HCT116 (cell line): ENCODE measurements around the gene DHRS7B. TPM values are rescaled to one million over a fixed set of nuclear protein-coding genes. Genes with fewer than 3 reads are reported as not detected.

ENCODE experiments used
- ATAC-seq: fragments of 200-7000 bp; cut with Tn5 transposase; 2 replicates; pipeline ENCODE4 v1.9.1; 2020; ENCODE audit warnings: mild to moderate bottlenecking, moderate library complexity
- BruUV-seq: library from RNA; stranded (reverse); fragments of 400-500 nt; replicated peaks from 2 replicates; lab custom pipeline; 2021; lab: Mats Ljungman, UMichigan
- CTCF ChIA-PET: fragments of 300-600 bp; sonication (Branson Sonifier 250); formaldehyde crosslinking; loops from one replicate; lab custom pipeline; 2021; ENCODE audit warnings: antibody characterized with exemption; lab: Charles Lee
- POLR2A ChIA-PET: fragments of 300-600, 350-600 bp; sonication (Branson Sonifier 250); formaldehyde crosslinking; loops from one replicate; lab custom pipeline; 2021; ENCODE audit warnings: antibody characterized with exemption; lab: Charles Lee
- RAD21 ChIA-PET, 2 experiments: fragments of 300-600 bp; sonication (Branson Sonifier 250); formaldehyde crosslinking; loops; one replicate each; lab custom pipeline; 2023; ENCODE audit warnings: low total read pairs in 2 of 2; ENCODE audit not compliant: uncharacterized antibody in 2 of 2, unreplicated experiment in 2 of 2, low non-redundant PET in 1 of 2; lab: Charles Lee
- DNase-seq: peaks from one replicate; pipeline ENCODE4 v3.0.0-alpha.2; 2010; ENCODE audit warnings: low read depth, low spot score
- H2AFZ ChIP-seq: fragments of 200-600 bp; shearing (Covaris generic), sonication (generic); 2 replicates; pipeline ENCODE4 v1.6.1; 2017; ENCODE audit warnings: low read depth, mixed run types, mixed read lengths, antibody characterized with exemption, low read length; ENCODE audit not compliant: poor library complexity, severe bottlenecking
- H3K27ac ChIP-seq: 2 replicates; pipeline ENCODE4 v1.5.1; 2012; ENCODE audit warnings: low read depth, low read length
- H3K27me3 ChIP-seq: fragments of 200-600 bp; sonication (generic); 2 replicates; pipeline ENCODE4 v1.6.1; 2016; ENCODE audit warnings: mixed run types, low read length, mixed read lengths; ENCODE audit not compliant: insufficient read depth
- H3K36me3 ChIP-seq, 2 experiments: fragments of 200-500 bp in 1 of 2; fragments of 200-600 bp in 1 of 2; sonication (Bioruptor generic) in 1 of 2; sonication (generic) in 1 of 2; 2 replicates each; pipeline versions ENCODE4 v1.5.1 to v1.6.1; 2014 to 2016; ENCODE audit warnings: low read length in 2 of 2, inconsistent platforms in 1 of 2, mixed read lengths in 1 of 2, mixed run types in 1 of 2; ENCODE audit not compliant: insufficient read depth in 2 of 2, control insufficient read depth in 1 of 2
- H3K4me1 ChIP-seq, 2 experiments: fragments of 200-600 bp in 1 of 2; sonication (generic) in 1 of 2; 2 replicates each; pipeline versions ENCODE4 v1.5.1 to v1.6.1; 2012 to 2017; ENCODE audit warnings: low read length in 2 of 2, inconsistent platforms in 1 of 2, mild to moderate bottlenecking in 1 of 2, mixed read lengths in 1 of 2, mixed run types in 1 of 2, moderate library complexity in 1 of 2; ENCODE audit not compliant: insufficient read depth in 2 of 2, control insufficient read depth in 1 of 2
- H3K4me2 ChIP-seq: fragments of 200-600 bp; sonication (generic); 2 replicates; pipeline ENCODE4 v1.6.1; 2017; ENCODE audit warnings: mixed run types, low read length, mixed read lengths
- H3K4me3 ChIP-seq, 2 experiments: fragments of 200-600 bp in 1 of 2; sonication (generic) in 1 of 2; replicated peaks in 1 of 2; 2 replicates each; pipeline ENCODE4 v1.5.1; 2011 to 2016; ENCODE audit warnings: low read length in 2 of 2, control low read depth in 1 of 2, low read depth in 1 of 2, mild to moderate bottlenecking in 1 of 2, mixed read lengths in 1 of 2, mixed run types in 1 of 2
- H3K79me2 ChIP-seq: fragments of 200-600 bp; sonication (generic); 2 replicates; pipeline ENCODE4 v1.6.1; 2017; ENCODE audit warnings: mild to moderate bottlenecking, mixed run types, low read length, moderate library complexity, mixed read lengths; ENCODE audit not compliant: insufficient read depth
- H3K9ac ChIP-seq: fragments of 200-600 bp; sonication (generic); 2 replicates; pipeline ENCODE4 v1.6.1; 2016; ENCODE audit warnings: low read length, mixed read lengths
- H3K9me2 ChIP-seq: fragments of 200-600 bp; sonication (generic), shearing (Covaris generic); 2 replicates; pipeline ENCODE4 v1.6.1; 2017; ENCODE audit warnings: mixed run types, mild to moderate bottlenecking, moderate library complexity; ENCODE audit not compliant: insufficient read depth
- H3K9me3 ChIP-seq, 2 experiments: fragments of 200-500 bp in 1 of 2; fragments of 200-600 bp in 1 of 2; sonication (Bioruptor generic) in 1 of 2; sonication (generic) in 1 of 2; 2 replicates each; pipeline ENCODE4 v1.6.1; 2014 to 2017; ENCODE audit warnings: low read length in 2 of 2, mixed read lengths in 2 of 2, inconsistent platforms in 1 of 2, low read depth in 1 of 2, mild to moderate bottlenecking in 1 of 2, mixed run types in 1 of 2, moderate library complexity in 1 of 2; ENCODE audit not compliant: control insufficient read depth in 1 of 2, insufficient read depth in 1 of 2
- H4K20me1 ChIP-seq: fragments of 200-600 bp; sonication (generic), shearing (Covaris generic); 2 replicates; pipeline ENCODE4 v1.6.1; 2017; ENCODE audit warnings: mixed run types, mild to moderate bottlenecking, moderate library complexity; ENCODE audit not compliant: insufficient read depth
- CBX3 ChIP-seq: IDR thresholded peaks from 2 replicates; pipeline ENCODE4 v1.6.1; 2012; ENCODE audit warnings: low read depth
- CEBPB ChIP-seq: IDR thresholded peaks from 2 replicates; pipeline ENCODE4 v1.6.1; 2012; ENCODE audit warnings: low read depth
- EZH2 ChIP-seq: fragments of 200-600 bp; sonication (generic); IDR thresholded peaks from 2 replicates; pipeline ENCODE4 v1.6.1; 2017; ENCODE audit warnings: antibody characterized with exemption, mixed run types
- EZH2phosphoT487 ChIP-seq: fragments of 200-600 bp; IDR thresholded peaks from 2 replicates; pipeline ENCODE4 v1.6.1; 2018; ENCODE audit warnings: antibody characterized with exemption, borderline replicate concordance
- JUND ChIP-seq: IDR thresholded peaks from 2 replicates; pipeline ENCODE4 v1.6.1; 2012
- POLR2A ChIP-seq: IDR thresholded peaks from 2 replicates; pipeline ENCODE4 v1.7.0; 2011; ENCODE audit warnings: borderline replicate concordance; ENCODE audit not compliant: insufficient read depth, insufficient read length; ENCODE audit errors: extremely low read depth
- POLR2AphosphoS5 ChIP-seq: IDR thresholded peaks from 2 replicates; pipeline ENCODE4 v1.6.1; 2011; ENCODE audit warnings: mild to moderate bottlenecking, low read depth, low read length, moderate library complexity
- SIN3A ChIP-seq: IDR thresholded peaks from 2 replicates; pipeline ENCODE4 v1.6.1; 2012; ENCODE audit warnings: low read depth
- SP1 ChIP-seq: IDR thresholded peaks from 2 replicates; pipeline ENCODE4 v1.6.1; 2012; ENCODE audit warnings: low read depth
- SRF ChIP-seq: IDR thresholded peaks from 2 replicates; pipeline ENCODE4 v1.6.1; 2012; ENCODE audit warnings: low read depth
- TCF7L2 ChIP-seq: IDR thresholded peaks from 2 replicates; pipeline ENCODE4 v1.7.0; 2011; ENCODE audit warnings: borderline replicate concordance, inconsistent platforms; ENCODE audit not compliant: insufficient read depth, insufficient read length; ENCODE audit errors: extremely low read depth
- YY1 ChIP-seq: IDR thresholded peaks from 2 replicates; pipeline ENCODE4 v1.6.1; 2011; ENCODE audit warnings: low read length, low read depth, moderate library complexity, mild to moderate bottlenecking; ENCODE audit not compliant: insufficient replicate concordance; ENCODE audit errors: extremely low read depth
- ZFX ChIP-seq: fragments of 450-650 bp; IDR thresholded peaks from 2 replicates; pipeline ENCODE4 v1.6.1; 2017
- ZNF274 ChIP-seq: fragments of 200-500 bp; sonication (Bioruptor generic); IDR thresholded peaks from 2 replicates; pipeline ENCODE4 v1.6.1; 2014; ENCODE audit warnings: mild to moderate bottlenecking, low read depth, low read length, inconsistent platforms
- intact Hi-C: fragments of 100-400 bp; cut with micrococcal nuclease; formaldehyde crosslinking; loops from 2 replicates; pipeline ENCODE4 v1.10.0; 2022
- total RNA-seq: library from RNA; stranded (reverse); gene quantifications from one replicate; pipeline ENCODE4 v1.2.1, GENCODE V29; 2021; ENCODE audit not compliant: unreplicated experiment
- TF ChIP-seq, protein P1 (sequence below), 3 experiments: fragments of 200-600 bp in 1 of 3; sonication (generic) in 1 of 3; IDR thresholded peaks in 2 of 3; conservative IDR thresholded peaks in 1 of 3; 2 replicates each; pipeline ENCODE4 v1.5.1; 2012 to 2017; ENCODE audit warnings: low read depth in 2 of 3, low read length in 2 of 3, antibody characterized with exemption in 1 of 3, borderline replicate concordance in 1 of 3, control low read depth in 1 of 3, mild to moderate bottlenecking in 1 of 3, mixed read lengths in 1 of 3, mixed run types in 1 of 3, moderate library complexity in 1 of 3; ENCODE audit not compliant: insufficient read depth in 1 of 3
- TF ChIP-seq, protein P2 (sequence below): IDR thresholded peaks from 2 replicates; pipeline ENCODE4 v1.6.1; 2011; ENCODE audit warnings: mild to moderate bottlenecking, low read length, moderate library complexity; ENCODE audit not compliant: insufficient replicate concordance; ENCODE audit errors: extremely low read depth
- TF ChIP-seq, protein P3 (sequence below): IDR thresholded peaks from 2 replicates; pipeline ENCODE4 v1.6.1; 2012

The DHRS7B gene
- total RNA-seq, 1 experiment from 2014 or later, result 19.6 TPM

DNA sequence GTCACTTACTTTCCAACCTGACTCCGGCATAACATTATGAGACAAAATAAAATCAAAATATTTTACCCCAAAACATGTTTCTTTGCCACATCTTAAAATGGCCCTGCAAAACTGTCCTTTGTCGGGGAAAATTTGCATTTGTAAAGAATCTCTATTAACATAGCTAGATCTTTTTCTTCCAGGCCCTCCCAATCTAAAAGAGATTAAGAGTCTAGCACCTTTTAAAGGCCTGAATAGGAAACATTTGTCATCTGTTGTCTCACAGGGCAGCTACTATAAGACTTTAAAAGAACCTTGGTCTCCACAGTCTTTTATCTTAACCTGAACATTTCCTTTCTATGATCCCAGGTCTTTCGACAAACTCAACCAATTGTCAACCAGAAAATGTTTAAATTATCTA, 18.1 kb upstream of the DHRS7B start:
- Histone ChIP-seq H3K79me2 (no peaks in the 10 kb centered on the region), H4K20me1 (no peaks in the 10 kb centered on the region), H3K9me3 (no peaks in the 10 kb centered on the region), H3K4me3 (no peak overlapping the region), H3K4me1 (no peaks in the 10 kb centered on the region), H3K27ac (no peak overlapping the region), H3K9me2 (no peaks in the 10 kb centered on the region), H3K36me3 (no peaks in the 10 kb centered on the region), H3K4me2 (no peak overlapping the region), H3K27me3 (no peaks in the 10 kb centered on the region), H3K9ac (no peak overlapping the region), H2AFZ (no peak overlapping the region)
- TF ChIP-seq, protein P1, sequence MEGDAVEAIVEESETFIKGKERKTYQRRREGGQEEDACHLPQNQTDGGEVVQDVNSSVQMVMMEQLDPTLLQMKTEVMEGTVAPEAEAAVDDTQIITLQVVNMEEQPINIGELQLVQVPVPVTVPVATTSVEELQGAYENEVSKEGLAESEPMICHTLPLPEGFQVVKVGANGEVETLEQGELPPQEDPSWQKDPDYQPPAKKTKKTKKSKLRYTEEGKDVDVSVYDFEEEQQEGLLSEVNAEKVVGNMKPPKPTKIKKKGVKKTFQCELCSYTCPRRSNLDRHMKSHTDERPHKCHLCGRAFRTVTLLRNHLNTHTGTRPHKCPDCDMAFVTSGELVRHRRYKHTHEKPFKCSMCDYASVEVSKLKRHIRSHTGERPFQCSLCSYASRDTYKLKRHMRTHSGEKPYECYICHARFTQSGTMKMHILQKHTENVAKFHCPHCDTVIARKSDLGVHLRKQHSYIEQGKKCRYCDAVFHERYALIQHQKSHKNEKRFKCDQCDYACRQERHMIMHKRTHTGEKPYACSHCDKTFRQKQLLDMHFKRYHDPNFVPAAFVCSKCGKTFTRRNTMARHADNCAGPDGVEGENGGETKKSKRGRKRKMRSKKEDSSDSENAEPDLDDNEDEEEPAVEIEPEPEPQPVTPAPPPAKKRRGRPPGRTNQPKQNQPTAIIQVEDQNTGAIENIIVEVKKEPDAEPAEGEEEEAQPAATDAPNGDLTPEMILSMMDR (IDR thresholded peaks at IDR 0.05 in 2 of 3, conservative IDR thresholded peaks at IDR 0.05 in 1 of 3; ENCODE audit: borderline replicate concordance in 1 of 3, insufficient read depth in 1 of 3, low read depth in 2 of 3, low read length in 2 of 3), result no peak
- TF ChIP-seq, protein P2, sequence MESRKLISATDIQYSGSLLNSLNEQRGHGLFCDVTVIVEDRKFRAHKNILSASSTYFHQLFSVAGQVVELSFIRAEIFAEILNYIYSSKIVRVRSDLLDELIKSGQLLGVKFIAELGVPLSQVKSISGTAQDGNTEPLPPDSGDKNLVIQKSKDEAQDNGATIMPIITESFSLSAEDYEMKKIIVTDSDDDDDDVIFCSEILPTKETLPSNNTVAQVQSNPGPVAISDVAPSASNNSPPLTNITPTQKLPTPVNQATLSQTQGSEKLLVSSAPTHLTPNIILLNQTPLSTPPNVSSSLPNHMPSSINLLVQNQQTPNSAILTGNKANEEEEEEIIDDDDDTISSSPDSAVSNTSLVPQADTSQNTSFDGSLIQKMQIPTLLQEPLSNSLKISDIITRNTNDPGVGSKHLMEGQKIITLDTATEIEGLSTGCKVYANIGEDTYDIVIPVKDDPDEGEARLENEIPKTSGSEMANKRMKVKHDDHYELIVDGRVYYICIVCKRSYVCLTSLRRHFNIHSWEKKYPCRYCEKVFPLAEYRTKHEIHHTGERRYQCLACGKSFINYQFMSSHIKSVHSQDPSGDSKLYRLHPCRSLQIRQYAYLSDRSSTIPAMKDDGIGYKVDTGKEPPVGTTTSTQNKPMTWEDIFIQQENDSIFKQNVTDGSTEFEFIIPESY, result no peak
- TF ChIP-seq ZFX, result no peak
- TF ChIP-seq, protein P3, sequence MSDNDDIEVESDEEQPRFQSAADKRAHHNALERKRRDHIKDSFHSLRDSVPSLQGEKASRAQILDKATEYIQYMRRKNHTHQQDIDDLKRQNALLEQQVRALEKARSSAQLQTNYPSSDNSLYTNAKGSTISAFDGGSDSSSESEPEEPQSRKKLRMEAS, result no peak
- TF ChIP-seq JUND, result no peak
- no peak for TF ChIP-seq SIN3A
- TF ChIP-seq YY1, result no peak
- TF ChIP-seq EZH2, result no peak
- no peak for TF ChIP-seq CEBPB
- no peak for TF ChIP-seq EZH2phosphoT487
- TF ChIP-seq SRF, result no peak
- TF ChIP-seq SP1, result no peak
- TF ChIP-seq POLR2AphosphoS5, result no peak
- TF ChIP-seq ZNF274, result no peak
- no peak for TF ChIP-seq CBX3
- TF ChIP-seq POLR2A, result no peak
- TF ChIP-seq TCF7L2, result no peak
- ChIA-PET RAD21 (no interaction called here), CTCF (interaction anchor here (1.1 kb wide), 1 partner anchor 11 kb away, joined by 5 read pairs; no protein-coding TSS in a partner anchor), POLR2A (no interaction called here)
- intact Hi-C loops, result no loop called here
- DNase-seq (no peak), ATAC-seq (no peak)
- no TSS peak for BruUV-seq
